HepG2 (cell line): ENCODE measurements around the gene PAPPA. TPM values are rescaled to one million over a fixed set of nuclear protein-coding genes. Genes with fewer than 3 reads are reported as not detected.

ENCODE experiments used
- ATAC-seq: fragments of 200-7000 bp; cut with Tn5 transposase; 3 replicates; pipeline ENCODE4 v1.9.1; 2020; ENCODE audit warnings: mild to moderate bottlenecking, moderate library complexity
- BruUV-seq: library from RNA; stranded (reverse); fragments of 400-500 nt; replicated peaks from 2 replicates; lab custom pipeline; 2021; lab: Mats Ljungman, UMichigan
- CTCF ChIA-PET: fragments of 300-600 bp; formaldehyde crosslinking; extraction: SDS; loops from one replicate; lab custom pipeline; 2021; ENCODE audit warnings: low total read pairs, inconsistent platforms, low intra/inter-chr PET ratio; lab: Yijun Ruan, JAX
- POLR2A ChIA-PET: fragments of 350-600 bp; sonication (Branson Sonifier 250); formaldehyde crosslinking; loops from one replicate; lab custom pipeline; 2020; ENCODE audit warnings: antibody characterized with exemption, inconsistent platforms; lab: Yijun Ruan, JAX
- DNase-seq: peaks from one replicate; pipeline ENCODE4 v3.0.0-alpha.2; 2015; ENCODE audit warnings: low spot score
- FAIRE-seq: peaks from 3 replicates; lab custom pipeline; 2011; peaks lifted over from hg19 to GRCh38; lab: Jason Lieb, UNC
- H2AFZ ChIP-seq: one replicate; pipeline ENCODE4 v1.6.1; 2011; ENCODE audit warnings: low read length, inconsistent platforms
- H3K27ac ChIP-seq: fragments of 300-600 bp; 3 replicates; pipeline ENCODE4 v1.8.0; 2011; ENCODE audit warnings: mixed run types, mild to moderate bottlenecking, mixed read lengths, low read length, inconsistent platforms; ENCODE audit not compliant: insufficient read depth; ENCODE audit errors: extremely low read length
- H3K27me3 ChIP-seq, 2 experiments: fragments of 200-600 bp in 1 of 2; 2 replicates in 1 of 2; 3 replicates in 1 of 2; pipeline versions ENCODE4 v1.6.0 to v1.8.0; 2011; ENCODE audit warnings: low read length in 2 of 2, mild to moderate bottlenecking in 2 of 2, moderate library complexity in 2 of 2, inconsistent platforms in 1 of 2; ENCODE audit not compliant: insufficient read depth in 2 of 2, control insufficient read depth in 1 of 2
- H3K36me3 ChIP-seq, 2 experiments: fragments of 200-600 bp in 1 of 2; replicated peaks in 1 of 2; 2 replicates in 1 of 2; 3 replicates in 1 of 2; pipeline versions ENCODE4 v1.5.1 to v1.8.0; 2011; ENCODE audit warnings: low read length in 2 of 2, inconsistent platforms in 1 of 2; ENCODE audit not compliant: insufficient read depth in 2 of 2, control insufficient read depth in 1 of 2
- H3K4me1 ChIP-seq: 2 replicates; pipeline ENCODE4 v1.5.1; 2012; ENCODE audit warnings: low read length, inconsistent platforms; ENCODE audit not compliant: insufficient read depth
- H3K4me2 ChIP-seq: 2 replicates; pipeline ENCODE4 v1.6.0; 2011; ENCODE audit warnings: low read depth, low read length, inconsistent platforms
- H3K4me3 ChIP-seq, 3 experiments: fragments of 200-600 bp in 1 of 3; sonication (generic), shearing (Covaris generic) in 1 of 3; replicated peaks in 1 of 3; 2 replicates each; pipeline ENCODE4 v1.5.1; 2011 to 2016; ENCODE audit warnings: low read length in 3 of 3, inconsistent platforms in 2 of 3, low read depth in 2 of 3, mild to moderate bottlenecking in 2 of 3, control low read depth in 1 of 3, mixed read lengths in 1 of 3; ENCODE audit not compliant: insufficient read depth in 1 of 3
- H3K79me2 ChIP-seq: one replicate; pipeline ENCODE4 v1.6.1; 2011; ENCODE audit warnings: low read length, inconsistent platforms; ENCODE audit not compliant: insufficient read depth
- H3K9ac ChIP-seq: 2 replicates; pipeline ENCODE4 v1.6.0; 2011; ENCODE audit warnings: mild to moderate bottlenecking, low read depth, low read length, inconsistent platforms; ENCODE audit not compliant: insufficient read depth
- H3K9me3 ChIP-seq: 2 replicates; pipeline ENCODE4 v1.5.1; 2012; ENCODE audit warnings: mild to moderate bottlenecking, low read length
- H4K20me1 ChIP-seq: 2 replicates; pipeline ENCODE4 v1.6.0; 2011; ENCODE audit warnings: inconsistent platforms, mild to moderate bottlenecking, low read length, moderate library complexity; ENCODE audit not compliant: insufficient read depth
- CENPT ChIP-seq: sonication (generic); formaldehyde crosslinking; IDR thresholded peaks from 2 replicates; pipeline ENCODE4 v1.8.0; 2022; ENCODE audit warnings: low read depth, mild to moderate bottlenecking, moderate library complexity, missing genetic modification reagents
- GABPB1 ChIP-seq: IDR thresholded peaks from 2 replicates; pipeline ENCODE4 v1.6.1; 2016; ENCODE audit warnings: mild to moderate bottlenecking, missing genetic modification reagents, moderate library complexity, missing compliant biosample characterization
- HCFC1 ChIP-seq: fragments of 150-350 bp; IDR thresholded peaks from 2 replicates; pipeline ENCODE4 v1.6.1; 2014; ENCODE audit warnings: low read depth, low read length
- MAF1 ChIP-seq: sonication (generic); formaldehyde crosslinking; IDR thresholded peaks from 2 replicates; pipeline ENCODE4 v1.5.0; 2020; ENCODE audit warnings: missing genetic modification reagents, borderline replicate concordance
- MAFF ChIP-seq: IDR thresholded peaks from 2 replicates; pipeline ENCODE4 v1.6.1; 2011; ENCODE audit warnings: low read depth, low read length, improper control_type of control experiment
- NFRKB ChIP-seq: fragments of 450-650 bp; IDR thresholded peaks from 2 replicates; pipeline ENCODE4 v1.6.1; 2017
- SP5 ChIP-seq: IDR thresholded peaks from 2 replicates; pipeline ENCODE4 v1.6.1; 2016; ENCODE audit warnings: low read depth, borderline replicate concordance
- SSRP1 ChIP-seq: IDR thresholded peaks from 2 replicates; pipeline ENCODE4 v1.6.1; 2016; ENCODE audit warnings: control low read depth
- THAP8 ChIP-seq: sonication (generic); formaldehyde crosslinking; IDR thresholded peaks from 2 replicates; pipeline ENCODE4 v1.5.1; 2020; ENCODE audit warnings: missing genetic modification reagents, mild to moderate bottlenecking, borderline replicate concordance
- ZBTB34 ChIP-seq: sonication (generic); formaldehyde crosslinking; IDR thresholded peaks from 2 replicates; pipeline ENCODE4 v1.8.0; 2022; ENCODE audit warnings: mild to moderate bottlenecking, missing genetic modification reagents
- ZEB1 ChIP-seq: IDR thresholded peaks from 2 replicates; pipeline ENCODE4 v1.6.1; 2012; ENCODE audit warnings: mild to moderate bottlenecking, low read depth, inconsistent platforms; ENCODE audit not compliant: insufficient replicate concordance
- ZNF30 ChIP-seq: sonication (generic); formaldehyde crosslinking; IDR thresholded peaks from 2 replicates; pipeline ENCODE4 v1.5.0; 2020; ENCODE audit warnings: mild to moderate bottlenecking, missing genetic modification reagents
- ZNF501 ChIP-seq: sonication (generic); formaldehyde crosslinking; IDR thresholded peaks from 2 replicates; pipeline ENCODE4 v1.5.1; 2020; ENCODE audit warnings: mild to moderate bottlenecking, moderate library complexity, missing genetic modification reagents
- ZNF567 ChIP-seq: sonication (generic); formaldehyde crosslinking; IDR thresholded peaks from 2 replicates; pipeline ENCODE4 v1.8.1; 2023; ENCODE audit warnings: mild to moderate bottlenecking, missing genetic modification reagents, borderline replicate concordance
- WGBS: methylation state at CpG from one replicate; pipeline ENCODE4 v1.1.6; 2017; ENCODE audit warnings: low lambda C conversion rate; 5-methylcytosine and 5-hydroxymethylcytosine counted together
- in situ Hi-C: cut with HindIII; loops from 2 replicates; pipeline ENCODE4 v1.10.0; 2017; ENCODE audit warnings: low pct_unique_long_range_greater_than_20kb; ENCODE audit not compliant: extremely low pct_ligation_motif_present
- intact Hi-C: fragments of 100-400 bp; cut with micrococcal nuclease; formaldehyde crosslinking; loops from one replicate; pipeline ENCODE4 v1.10.0; 2022; ENCODE audit not compliant: unreplicated experiment
- polyA plus RNA-seq, 8 experiments: library from polyadenylated mRNA; depleted of rRNA in 3 of 8; stranded (reverse) in 7 of 8; unstranded in 1 of 8; fragments of >200 nt; fragmentation: Illumina TruSeq in 4 of 8; extraction: Trizol in 4 of 8; gene quantifications; 2 replicates each; pipeline versions ENCODE4 v1.2.1 to v1.2.3, GENCODE V29; 2011 to 2016; ENCODE audit warnings: low read depth in 4 of 8, missing spikeins in 1 of 8, mixed read lengths in 1 of 8; ENCODE audit not compliant: insufficient read depth in 1 of 8
- total RNA-seq, 5 experiments: library from RNA; depleted of rRNA; stranded (reverse); fragments of >200 nt; fragmentation: Illumina TruSeq; extraction: Trizol; gene quantifications; 2 replicates each; pipeline ENCODE4 v1.2.3, GENCODE V29; 2016; ENCODE audit warnings: low read depth in 1 of 5
- TF ChIP-seq, protein P1 (sequence below): sonication (generic); formaldehyde crosslinking; IDR thresholded peaks from 2 replicates; pipeline ENCODE4 v1.4.0; 2020; ENCODE audit warnings: mild to moderate bottlenecking, missing genetic modification reagents, borderline replicate concordance
- TF ChIP-seq, protein P2 (sequence below): fragments of 450-650 bp; IDR thresholded peaks from 2 replicates; pipeline ENCODE4 v1.6.1; 2017

Gene PAPPA
- total and polyA plus RNA-seq, 2 of the 13 experiments (the other 11 are each of a cell fraction or from before 2014, with no cell fraction given), result 0.09 to 0.11 TPM

DNA sequence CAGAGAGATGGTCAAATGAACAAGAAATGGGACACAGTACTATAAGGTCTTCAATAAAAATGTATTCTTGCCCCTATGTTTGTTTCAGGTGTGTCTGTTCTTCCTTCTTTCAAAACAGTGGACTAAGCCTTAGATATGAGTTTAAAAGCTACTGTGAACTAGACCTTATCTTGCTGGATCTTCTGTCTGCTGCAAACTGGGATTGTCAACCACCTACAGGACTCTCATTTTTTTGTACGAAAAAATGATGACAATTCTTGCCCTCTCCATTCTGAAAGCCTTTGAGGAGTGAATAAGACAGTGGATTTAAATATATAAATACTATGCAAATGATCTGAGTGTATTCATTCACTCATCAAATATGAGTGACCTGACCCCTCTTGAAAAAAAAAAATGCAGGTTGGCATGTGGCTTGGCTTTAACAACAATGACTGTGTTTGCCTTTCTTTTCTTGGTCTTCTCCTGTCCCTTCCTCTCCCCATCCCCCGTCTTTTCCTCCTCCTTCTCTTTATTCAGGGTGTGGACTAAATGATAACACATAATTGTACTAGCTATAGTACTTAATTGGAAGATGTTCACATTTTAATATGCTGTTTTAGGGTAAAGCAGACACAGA, 298.0 kb downstream of the PAPPA start:
- no TSS peak for BruUV-seq
- POLR2A ChIA-PET, result no interaction called here
- CTCF ChIA-PET, result no interaction called here
- WGBS, result 95% methylated on average over 2 of the region's 2 CpGs
- Histone ChIP-seq H3K27me3 (no peaks in the 10 kb centered on the region), H4K20me1 (no peaks in the 10 kb centered on the region), H3K4me1 (peaks cover 23% of the 10 kb centered on the region), H3K4me3 (no peak overlapping the region), H3K9ac (no peak overlapping the region), H3K79me2 (no peaks in the 10 kb centered on the region), H3K36me3 (no peaks in the 10 kb centered on the region), H3K27ac (no peak overlapping the region), H3K4me2 (no peak overlapping the region), H3K9me3 (peaks cover 5% of the 10 kb centered on the region), H2AFZ (no peak overlapping the region)
- no peak for TF ChIP-seq ZNF501 (CRISPR knock-in tag)
- TF ChIP-seq SSRP1 (CRISPR knock-in tag), result no peak
- no peak for TF ChIP-seq THAP8
- TF ChIP-seq ZEB1, result no peak
- TF ChIP-seq ZNF567 (CRISPR knock-in tag), result no peak
- TF ChIP-seq, protein P1, sequence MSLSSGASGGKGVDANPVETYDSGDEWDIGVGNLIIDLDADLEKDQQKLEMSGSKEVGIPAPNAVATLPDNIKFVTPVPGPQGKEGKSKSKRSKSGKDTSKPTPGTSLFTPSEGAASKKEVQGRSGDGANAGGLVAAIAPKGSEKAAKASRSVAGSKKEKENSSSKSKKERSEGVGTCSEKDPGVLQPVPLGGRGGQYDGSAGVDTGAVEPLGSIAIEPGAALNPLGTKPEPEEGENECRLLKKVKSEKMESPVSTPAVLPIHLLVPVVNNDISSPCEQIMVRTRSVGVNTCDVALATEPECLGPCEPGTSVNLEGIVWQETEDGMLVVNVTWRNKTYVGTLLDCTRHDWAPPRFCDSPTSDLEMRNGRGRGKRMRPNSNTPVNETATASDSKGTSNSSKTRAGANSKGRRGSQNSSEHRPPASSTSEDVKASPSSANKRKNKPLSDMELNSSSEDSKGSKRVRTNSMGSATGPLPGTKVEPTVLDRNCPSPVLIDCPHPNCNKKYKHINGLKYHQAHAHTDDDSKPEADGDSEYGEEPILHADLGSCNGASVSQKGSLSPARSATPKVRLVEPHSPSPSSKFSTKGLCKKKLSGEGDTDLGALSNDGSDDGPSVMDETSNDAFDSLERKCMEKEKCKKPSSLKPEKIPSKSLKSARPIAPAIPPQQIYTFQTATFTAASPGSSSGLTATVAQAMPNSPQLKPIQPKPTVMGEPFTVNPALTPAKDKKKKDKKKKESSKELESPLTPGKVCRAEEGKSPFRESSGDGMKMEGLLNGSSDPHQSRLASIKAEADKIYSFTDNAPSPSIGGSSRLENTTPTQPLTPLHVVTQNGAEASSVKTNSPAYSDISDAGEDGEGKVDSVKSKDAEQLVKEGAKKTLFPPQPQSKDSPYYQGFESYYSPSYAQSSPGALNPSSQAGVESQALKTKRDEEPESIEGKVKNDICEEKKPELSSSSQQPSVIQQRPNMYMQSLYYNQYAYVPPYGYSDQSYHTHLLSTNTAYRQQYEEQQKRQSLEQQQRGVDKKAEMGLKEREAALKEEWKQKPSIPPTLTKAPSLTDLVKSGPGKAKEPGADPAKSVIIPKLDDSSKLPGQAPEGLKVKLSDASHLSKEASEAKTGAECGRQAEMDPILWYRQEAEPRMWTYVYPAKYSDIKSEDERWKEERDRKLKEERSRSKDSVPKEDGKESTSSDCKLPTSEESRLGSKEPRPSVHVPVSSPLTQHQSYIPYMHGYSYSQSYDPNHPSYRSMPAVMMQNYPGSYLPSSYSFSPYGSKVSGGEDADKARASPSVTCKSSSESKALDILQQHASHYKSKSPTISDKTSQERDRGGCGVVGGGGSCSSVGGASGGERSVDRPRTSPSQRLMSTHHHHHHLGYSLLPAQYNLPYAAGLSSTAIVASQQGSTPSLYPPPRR (CRISPR knock-in tag), result no peak
- TF ChIP-seq MAFF, result no peak
- TF ChIP-seq HCFC1, result no peak
- TF ChIP-seq SP5 (CRISPR knock-in tag), result no peak
- TF ChIP-seq GABPB1 (CRISPR knock-in tag), result no peak
- TF ChIP-seq ZBTB34 (CRISPR knock-in tag), result no peak
- no peak for TF ChIP-seq MAF1 (CRISPR knock-in tag)
- no peak for TF ChIP-seq NFRKB
- TF ChIP-seq CENPT (CRISPR knock-in tag), result no peak
- no peak for TF ChIP-seq ZNF30 (CRISPR knock-in tag)
- TF ChIP-seq, protein P2, sequence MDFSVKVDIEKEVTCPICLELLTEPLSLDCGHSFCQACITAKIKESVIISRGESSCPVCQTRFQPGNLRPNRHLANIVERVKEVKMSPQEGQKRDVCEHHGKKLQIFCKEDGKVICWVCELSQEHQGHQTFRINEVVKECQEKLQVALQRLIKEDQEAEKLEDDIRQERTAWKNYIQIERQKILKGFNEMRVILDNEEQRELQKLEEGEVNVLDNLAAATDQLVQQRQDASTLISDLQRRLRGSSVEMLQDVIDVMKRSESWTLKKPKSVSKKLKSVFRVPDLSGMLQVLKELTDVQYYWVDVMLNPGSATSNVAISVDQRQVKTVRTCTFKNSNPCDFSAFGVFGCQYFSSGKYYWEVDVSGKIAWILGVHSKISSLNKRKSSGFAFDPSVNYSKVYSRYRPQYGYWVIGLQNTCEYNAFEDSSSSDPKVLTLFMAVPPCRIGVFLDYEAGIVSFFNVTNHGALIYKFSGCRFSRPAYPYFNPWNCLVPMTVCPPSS, result no peak
- intact Hi-C loops (no loop called here), in situ Hi-C loops (no loop called here)
- DNase-seq (no peak), FAIRE-seq (no peak), ATAC-seq (no peak)
